HEK293 (cell line): ENCODE results near the gene SORL1.

Source experiments
- CTCF ChIP-seq: fragments of 450-650 bp; formaldehyde crosslinking; IDR thresholded peaks from 2 replicates; pipeline ENCODE4 v1.5.1; 2016; ENCODE audit warnings: missing biosample characterization, missing genetic modification characterization
- SP2 ChIP-seq: fragments of 450-650 bp; formaldehyde crosslinking; IDR thresholded peaks from 2 replicates; pipeline ENCODE4 v1.5.1; 2016; ENCODE audit warnings: missing biosample characterization, missing genetic modification characterization
- YY1 ChIP-seq: fragments of 450-650 bp; formaldehyde crosslinking; IDR thresholded peaks from 2 replicates; pipeline ENCODE4 v1.5.1; 2018; ENCODE audit warnings: missing biosample characterization, missing genetic modification characterization
- ZNF514 ChIP-seq: fragments of 450-650 bp; formaldehyde crosslinking; IDR thresholded peaks from 2 replicates; pipeline ENCODE4 v1.5.1; 2016; ENCODE audit warnings: missing biosample characterization, missing genetic modification characterization
- ZNF549 ChIP-seq: fragments of 450-650 bp; IDR thresholded peaks from 2 replicates; pipeline ENCODE4 v1.5.1; 2018; ENCODE audit warnings: missing biosample characterization, missing genetic modification characterization, mild to moderate bottlenecking, inconsistent platforms, moderate library complexity
- ZNF624 ChIP-seq: fragments of 450-650 bp; formaldehyde crosslinking; IDR thresholded peaks from 2 replicates; pipeline ENCODE4 v1.5.1; 2017; ENCODE audit warnings: missing biosample characterization, missing genetic modification characterization
- ZNF707 ChIP-seq: fragments of 450-650 bp; formaldehyde crosslinking; IDR thresholded peaks from 2 replicates; pipeline ENCODE4 v1.5.1; 2016; ENCODE audit warnings: missing biosample characterization, missing genetic modification characterization
- ZNF76 ChIP-seq: fragments of 450-650 bp; formaldehyde crosslinking; IDR thresholded peaks from 2 replicates; pipeline ENCODE4; 2016; ENCODE audit warnings: low read depth, missing biosample characterization, missing genetic modification characterization, borderline replicate concordance
- TF ChIP-seq, protein P1 (sequence below): fragments of 450-650 bp; formaldehyde crosslinking; IDR thresholded peaks from 2 replicates; pipeline ENCODE4 v1.5.1; 2016; ENCODE audit warnings: missing biosample characterization, missing genetic modification characterization

- TF ChIP-seq ZNF624 (tag by site-specific recombination) (no peak), ZNF514 (tag by site-specific recombination) (no peak), CTCF (tag by site-specific recombination) (no peak), ZNF76 (tag by site-specific recombination) (no peak), ZNF549 (tag by site-specific recombination) (no peak), YY1 (tag by site-specific recombination) (no peak), SP2 (tag by site-specific recombination) (no peak), ZNF707 (no peak)
- TF ChIP-seq, protein P1, sequence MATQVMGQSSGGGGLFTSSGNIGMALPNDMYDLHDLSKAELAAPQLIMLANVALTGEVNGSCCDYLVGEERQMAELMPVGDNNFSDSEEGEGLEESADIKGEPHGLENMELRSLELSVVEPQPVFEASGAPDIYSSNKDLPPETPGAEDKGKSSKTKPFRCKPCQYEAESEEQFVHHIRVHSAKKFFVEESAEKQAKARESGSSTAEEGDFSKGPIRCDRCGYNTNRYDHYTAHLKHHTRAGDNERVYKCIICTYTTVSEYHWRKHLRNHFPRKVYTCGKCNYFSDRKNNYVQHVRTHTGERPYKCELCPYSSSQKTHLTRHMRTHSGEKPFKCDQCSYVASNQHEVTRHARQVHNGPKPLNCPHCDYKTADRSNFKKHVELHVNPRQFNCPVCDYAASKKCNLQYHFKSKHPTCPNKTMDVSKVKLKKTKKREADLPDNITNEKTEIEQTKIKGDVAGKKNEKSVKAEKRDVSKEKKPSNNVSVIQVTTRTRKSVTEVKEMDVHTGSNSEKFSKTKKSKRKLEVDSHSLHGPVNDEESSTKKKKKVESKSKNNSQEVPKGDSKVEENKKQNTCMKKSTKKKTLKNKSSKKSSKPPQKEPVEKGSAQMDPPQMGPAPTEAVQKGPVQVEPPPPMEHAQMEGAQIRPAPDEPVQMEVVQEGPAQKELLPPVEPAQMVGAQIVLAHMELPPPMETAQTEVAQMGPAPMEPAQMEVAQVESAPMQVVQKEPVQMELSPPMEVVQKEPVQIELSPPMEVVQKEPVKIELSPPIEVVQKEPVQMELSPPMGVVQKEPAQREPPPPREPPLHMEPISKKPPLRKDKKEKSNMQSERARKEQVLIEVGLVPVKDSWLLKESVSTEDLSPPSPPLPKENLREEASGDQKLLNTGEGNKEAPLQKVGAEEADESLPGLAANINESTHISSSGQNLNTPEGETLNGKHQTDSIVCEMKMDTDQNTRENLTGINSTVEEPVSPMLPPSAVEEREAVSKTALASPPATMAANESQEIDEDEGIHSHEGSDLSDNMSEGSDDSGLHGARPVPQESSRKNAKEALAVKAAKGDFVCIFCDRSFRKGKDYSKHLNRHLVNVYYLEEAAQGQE = no peak
Observed at GRCh38 chr11:121551463-121551862, 99.3 kb downstream of the SORL1 start.
